Effector memory CD8-positive, alpha-beta T cell (primary cell): Measurements from ENCODE around the gene DNTTIP2.
"Not testable (repeated sequence)": the region's sequence is repeated elsewhere in the genome, so short reads cannot be mapped to it uniquely, and the experiment has no call there.

Experiments used
- ATAC-seq: fragments of 150-1000 bp; cut with Tn5 transposase; replicated peaks from 2 replicates; pipeline ENCODE4 v1.10.0; 2021; ENCODE audit warnings: mild to moderate bottlenecking, moderate library complexity
- DNase-seq, 3 experiments: peaks; one replicate each; pipeline ENCODE4 v3.0.0; 2021
- H3K27ac Mint-ChIP-seq, 2 donors: one replicate each; pipeline ENCODE4 v1.8.0; 2022; ENCODE audit warnings: mild to moderate bottlenecking in 2 of 2, mixed read lengths in 2 of 2, moderate library complexity in 2 of 2
- H3K27me3 Mint-ChIP-seq, 2 donors: one replicate each; pipeline ENCODE4 v1.8.0; 2022; ENCODE audit warnings: mixed read lengths in 2 of 2
- H3K36me3 Mint-ChIP-seq: one replicate; pipeline ENCODE4 v1.8.0; 2022; ENCODE audit warnings: mild to moderate bottlenecking, moderate library complexity, mixed read lengths; ENCODE audit not compliant: insufficient read depth
- H3K4me1 Mint-ChIP-seq, 2 donors: one replicate each; pipeline ENCODE4 v1.8.0; 2022; ENCODE audit warnings: low read depth in 2 of 2, mixed read lengths in 2 of 2
- H3K4me3 Mint-ChIP-seq, 2 donors: one replicate each; pipeline ENCODE4 v1.8.0; 2022; ENCODE audit warnings: mild to moderate bottlenecking in 2 of 2, mixed read lengths in 2 of 2, moderate library complexity in 2 of 2
- H3K9me3 Mint-ChIP-seq, 2 donors: one replicate each; pipeline ENCODE4 v1.8.0; 2022; ENCODE audit warnings: mixed read lengths in 2 of 2
- total RNA-seq, 9 experiments: gene quantifications; one replicate each; lab custom pipeline; 2026; lab: John Stamatoyannopoulos, UW

The DNTTIP2 gene
- total RNA-seq = 97.3 to 257 (median 163) reads per million in 9 experiments

GRCh38 chr1:93878889-93879586, at the start of gene DNTTIP2:
TSS of gene DNTTIP2 (minus strand) at chr1:93879206. CDS start at chr1:93879148, 58 bp downstream.
- no peaks in the 10 kb centered on the region for H3K27me3 Mint-ChIP-seq
- H3K36me3 Mint-ChIP-seq = peaks cover 51% of the 10 kb centered on the region
- no peaks in the 10 kb centered on the region for H3K9me3 Mint-ChIP-seq
- ATAC-seq (peak; percentile 87), DNase-seq (peak; percentile 83 to 86 (median 85))
- H3K27ac Mint-ChIP-seq = peak within 1 kb of the TSS; percentile 99
- peaks cover 31 to 33% of the 10 kb centered on the region in 2 donors for H3K4me1 Mint-ChIP-seq
- peak within 1 kb of the TSS; percentile 91 to 96 for H3K4me3 Mint-ChIP-seq

- Mint-ChIP-seq H3K4me3 (no peak overlapping the region), H3K27ac (no peak overlapping the region), H3K4me1 (no peaks in the 10 kb centered on the region), H3K9me3 (peaks cover 6 to 13% of the 10 kb centered on the region in 2 donors), H3K36me3 (no peaks in the 10 kb centered on the region), H3K27me3 (peaks cover 0 to 24% of the 10 kb centered on the region in 2 donors)
- ATAC-seq (no peak), DNase-seq (no peak)
Observed at GRCh38 chr1:93925206-93925605, 46.2 kb upstream of the DNTTIP2 start.

GRCh38 chr1:93919780-93920179, 40.8 kb upstream of the DNTTIP2 start:
- Mint-ChIP-seq H3K4me3 (no peak overlapping the region), H3K4me1 (peaks cover 0 to 2% of the 10 kb centered on the region in 2 donors), H3K27me3 (peaks cover 0 to 7% of the 10 kb centered on the region in 2 donors), H3K9me3 (no peaks in the 10 kb centered on the region), H3K27ac (no peak overlapping the region), H3K36me3 (no peaks in the 10 kb centered on the region)
- ATAC-seq = no peak
- no peak for DNase-seq

- no peaks in the 10 kb centered on the region for H3K9me3 Mint-ChIP-seq
- ATAC-seq (no peak), DNase-seq (no peak)
- no peaks in the 10 kb centered on the region for H3K36me3 Mint-ChIP-seq
- H3K4me1 Mint-ChIP-seq = peaks cover 0 to 2% of the 10 kb centered on the region in 2 donors
- no peaks in the 10 kb centered on the region for H3K27me3 Mint-ChIP-seq
- H3K27ac Mint-ChIP-seq = no peak overlapping the region
- no peak overlapping the region for H3K4me3 Mint-ChIP-seq
Observed at GRCh38 chr1:93917302-93917701, 38.3 kb upstream of the DNTTIP2 start.

GRCh38 chr1:93910880-93911279, 31.9 kb upstream of the DNTTIP2 start:
- H3K4me1 Mint-ChIP-seq = peaks cover 22 to 28% of the 10 kb centered on the region in 2 donors
- H3K36me3 Mint-ChIP-seq = peaks cover 15% of the 10 kb centered on the region
- not testable (repeated sequence) for ATAC-seq, DNase-seq, H3K4me3 Mint-ChIP-seq, H3K9me3 Mint-ChIP-seq, H3K27ac Mint-ChIP-seq, H3K27me3 Mint-ChIP-seq

GRCh38 chr1:93910305-93910704, 31.3 kb upstream of the DNTTIP2 start:
- ATAC-seq (no peak), DNase-seq (no peak)
- Mint-ChIP-seq H3K27me3 (no peaks in the 10 kb centered on the region), H3K27ac (peak overlapping the region in 1 of 2 donors; percentile 92), H3K9me3 (no peaks in the 10 kb centered on the region), H3K4me1 (peaks cover 22 to 31% of the 10 kb centered on the region in 2 donors), H3K36me3 (peaks cover 15% of the 10 kb centered on the region), H3K4me3 (peak overlapping the region; percentile 84 to 89)

GRCh38 chr1:93909146-93910050, 30.4 kb upstream of the DNTTIP2 start, which contains the start of gene GCLM:
TSS of gene GCLM (minus strand) at chr1:93909430. CDS start at chr1:93909163, 267 bp downstream.
- H3K27me3 Mint-ChIP-seq = no peaks in the 10 kb centered on the region
- H3K4me3 Mint-ChIP-seq = peak within 1 kb of the TSS; percentile 84 to 89
- ATAC-seq (peak; percentile 90), DNase-seq (peak; percentile 89 to 91 (median 89))
- peak within 1 kb of the TSS; percentile 88 to 92 for H3K27ac Mint-ChIP-seq
- H3K36me3 Mint-ChIP-seq = peaks cover 15% of the 10 kb centered on the region
- H3K4me1 Mint-ChIP-seq = peaks cover 22 to 32% of the 10 kb centered on the region in 2 donors
- H3K9me3 Mint-ChIP-seq = no peaks in the 10 kb centered on the region

- H3K4me1 Mint-ChIP-seq = peaks cover 27 to 40% of the 10 kb centered on the region in 2 donors
- H3K27ac Mint-ChIP-seq = peak overlapping the region; percentile 88 to 89
- H3K36me3 Mint-ChIP-seq = peaks cover 15% of the 10 kb centered on the region
- H3K27me3 Mint-ChIP-seq = no peaks in the 10 kb centered on the region
- peak; percentile 46 for ATAC-seq
- peak; percentile 42 to 47 (median 46) for DNase-seq
- peak overlapping the region; percentile 84 to 89 for H3K4me3 Mint-ChIP-seq
- no peaks in the 10 kb centered on the region for H3K9me3 Mint-ChIP-seq
Observed at GRCh38 chr1:93908394-93909145, 29.6 kb upstream of the DNTTIP2 start.

GRCh38 chr1:93907718-93908117, 28.7 kb upstream of the DNTTIP2 start:
- peaks cover 27 to 40% of the 10 kb centered on the region in 2 donors for H3K4me1 Mint-ChIP-seq
- no peaks in the 10 kb centered on the region for H3K9me3 Mint-ChIP-seq
- no peak for ATAC-seq
- DNase-seq = no peak
- H3K36me3 Mint-ChIP-seq = peaks cover 15% of the 10 kb centered on the region
- peak overlapping the region in 1 of 2 donors; percentile 88 for H3K27ac Mint-ChIP-seq
- H3K27me3 Mint-ChIP-seq = no peaks in the 10 kb centered on the region
- H3K4me3 Mint-ChIP-seq = peak overlapping the region; percentile 62 to 84

GRCh38 chr1:93906480-93906879, 27.5 kb upstream of the DNTTIP2 start:
- Mint-ChIP-seq H3K4me1 (peaks cover 28 to 40% of the 10 kb centered on the region in 2 donors), H3K36me3 (peaks cover 15% of the 10 kb centered on the region), H3K27ac (peak overlapping the region in 1 of 2 donors; percentile 49), H3K4me3 (peak overlapping the region in 1 of 2 donors; percentile 84), H3K27me3 (no peaks in the 10 kb centered on the region), H3K9me3 (no peaks in the 10 kb centered on the region)
- no peak for ATAC-seq
- DNase-seq = no peak

- Mint-ChIP-seq H3K4me3 (no peak overlapping the region), H3K27me3 (no peaks in the 10 kb centered on the region), H3K27ac (peak overlapping the region; percentile 49 to 75), H3K36me3 (peaks cover 20% of the 10 kb centered on the region), H3K4me1 (peaks cover 28 to 40% of the 10 kb centered on the region in 2 donors), H3K9me3 (no peaks in the 10 kb centered on the region)
- ATAC-seq = no peak
- no peak for DNase-seq
Observed at GRCh38 chr1:93905734-93906133, 26.7 kb upstream of the DNTTIP2 start.

- H3K27me3 Mint-ChIP-seq = no peaks in the 10 kb centered on the region
- ATAC-seq = no peak
- no peak for DNase-seq
- no peaks in the 10 kb centered on the region for H3K9me3 Mint-ChIP-seq
- peak overlapping the region; percentile 80 to 83 for H3K27ac Mint-ChIP-seq
- peaks cover 18% of the 10 kb centered on the region for H3K36me3 Mint-ChIP-seq
- peak overlapping the region; percentile 42 to 65 for H3K4me3 Mint-ChIP-seq
- H3K4me1 Mint-ChIP-seq = peaks cover 26 to 39% of the 10 kb centered on the region in 2 donors
Observed at GRCh38 chr1:93905051-93905450, 26.0 kb upstream of the DNTTIP2 start.

- H3K27me3 Mint-ChIP-seq = no peaks in the 10 kb centered on the region
- DNase-seq (no peak), ATAC-seq (peak; percentile 17)
- peak overlapping the region; percentile 80 to 83 for H3K27ac Mint-ChIP-seq
- peaks cover 16% of the 10 kb centered on the region for H3K36me3 Mint-ChIP-seq
- H3K4me1 Mint-ChIP-seq = peaks cover 21 to 34% of the 10 kb centered on the region in 2 donors
- H3K9me3 Mint-ChIP-seq = no peaks in the 10 kb centered on the region
- peak overlapping the region; percentile 42 to 65 for H3K4me3 Mint-ChIP-seq
Observed at GRCh38 chr1:93904228-93904627, 25.2 kb upstream of the DNTTIP2 start.
